A549 (cell line): ENCODE results near the gene SPHK1. TPM values are rescaled to one million over a fixed set of nuclear protein-coding genes. Genes with fewer than 3 reads are reported as not detected.

Experiments
- ATAC-seq, 2 experiments: fragments of 200-7000 bp in 1 of 2; fragments of >200 bp in 1 of 2; cut with Nextera tagmentation in 1 of 2; cut with Tn5 transposase in 1 of 2; 3 replicates each; pipeline versions ENCODE4 v1.8.0 to v1.9.1; 2018 to 2020; ENCODE audit warnings: mild to moderate bottlenecking in 1 of 2, moderate library complexity in 1 of 2
- CTCF ChIA-PET: fragments of 300-600 bp; sonication (Branson Sonifier 250); formaldehyde crosslinking; extraction: SDS; loops from one replicate; lab custom pipeline; 2021; ENCODE audit warnings: antibody characterized with exemption, inconsistent platforms; lab: Yijun Ruan, JAX
- POLR2A ChIA-PET: fragments of 350-600 bp; formaldehyde crosslinking; extraction: SDS; loops from one replicate; lab custom pipeline; 2021; ENCODE audit warnings: antibody characterized with exemption, inconsistent platforms; lab: Yijun Ruan, JAX
- DNase-seq, 2 experiments: peaks; one replicate each; pipeline versions ENCODE4 v3.0.0 to v3.0.0-alpha.2; 2011 to 2016; ENCODE audit warnings: low read depth in 1 of 2, low spot score in 1 of 2
- FAIRE-seq: peaks from 2 replicates; lab custom pipeline; 2011; peaks lifted over from hg19 to GRCh38; lab: Jason Lieb, UNC
- H3K27ac ChIP-seq, 2 experiments: fragments of >200 bp; sonication (Bioruptor Twin); formaldehyde crosslinking; 3 replicates each; pipeline ENCODE4 v1.5.1; 2016 to 2017
- H3K4me1 ChIP-seq: fragments of >200 bp; sonication (Bioruptor Twin); formaldehyde crosslinking; 3 replicates; pipeline ENCODE4 v1.6.1; 2016
- H3K4me2 ChIP-seq: fragments of >200 bp; sonication (Bioruptor Twin); formaldehyde crosslinking; 3 replicates; pipeline ENCODE4 v1.6.1; 2016
- H3K4me3 ChIP-seq: fragments of >200 bp; sonication (Bioruptor Twin); formaldehyde crosslinking; 3 replicates; pipeline ENCODE4 v1.5.1; 2016
- H3K9me3 ChIP-seq: fragments of >200 bp; sonication (Bioruptor Twin); formaldehyde crosslinking; 3 replicates; pipeline ENCODE4 v1.6.1; 2016
- ATOH8 ChIP-seq: fragments of 250-450 bp; sonication (Bioruptor Pico); IDR thresholded peaks from 2 replicates; pipeline ENCODE4 v1.5.0; 2020; ENCODE audit warnings: low read depth, mild to moderate bottlenecking, moderate library complexity
- BHLHE40 ChIP-seq: IDR thresholded peaks from 2 replicates; pipeline ENCODE4 v1.6.1; 2012; ENCODE audit warnings: low read depth, low read length, inconsistent platforms
- CBX8 ChIP-seq: fragments of 200-600 bp; sonication (generic); IDR thresholded peaks from 2 replicates; pipeline ENCODE4 v1.6.1; 2016
- E2F6 ChIP-seq: IDR thresholded peaks from 2 replicates; pipeline ENCODE4 v1.6.1; 2012; ENCODE audit warnings: low read depth, borderline replicate concordance
- EHF ChIP-seq: fragments of 250-450 bp; sonication (Bioruptor Pico); IDR thresholded peaks from 2 replicates; pipeline ENCODE4 v1.5.0; 2020; ENCODE audit warnings: mild to moderate bottlenecking
- FOSL2 ChIP-seq, 2 experiments: fragments of 450-650 bp in 1 of 2; fragments of >200 bp in 1 of 2; sonication (Bioruptor Twin) in 1 of 2; formaldehyde crosslinking; IDR thresholded peaks; 2 replicates each; pipeline versions ENCODE4 v1.5.0 to v1.6.1; 2016 to 2020; ENCODE audit warnings: mild to moderate bottlenecking in 1 of 2, moderate library complexity in 1 of 2
- HDAC2 ChIP-seq: fragments of 200-600 bp; sonication (generic); IDR thresholded peaks from 2 replicates; pipeline ENCODE4 v1.6.1; 2016
- HMGXB4 ChIP-seq: fragments of 250-450 bp; sonication (Bioruptor Pico); IDR thresholded peaks from 2 replicates; pipeline ENCODE4 v1.5.0; 2021; ENCODE audit warnings: mild to moderate bottlenecking, moderate library complexity, borderline replicate concordance
- HOXB5 ChIP-seq: fragments of 250-450 bp; sonication (Bioruptor Pico); IDR thresholded peaks from 2 replicates; pipeline ENCODE4 v1.5.0; 2020; ENCODE audit warnings: mild to moderate bottlenecking, moderate library complexity
- KDM1A ChIP-seq: fragments of 200-600 bp; sonication (generic); IDR thresholded peaks from 2 replicates; pipeline ENCODE4 v1.6.1; 2016; ENCODE audit warnings: low read depth, mild to moderate bottlenecking
- MAFK ChIP-seq: fragments of 450-650 bp; IDR thresholded peaks from 2 replicates; pipeline ENCODE4 v1.6.1; 2014; ENCODE audit not compliant: partially characterized antibody
- MAX ChIP-seq: IDR thresholded peaks from 2 replicates; pipeline ENCODE4 v1.6.1; 2012
- PHF8 ChIP-seq: fragments of 200-600 bp; sonication (generic); IDR thresholded peaks from 2 replicates; pipeline ENCODE4 v1.6.1; 2016; ENCODE audit warnings: low read depth, mild to moderate bottlenecking, antibody characterized with exemption, moderate library complexity, borderline replicate concordance
- RARB ChIP-seq: fragments of 250-450 bp; sonication (Bioruptor Pico); IDR thresholded peaks from 2 replicates; pipeline ENCODE4 v1.8.0; 2021; ENCODE audit warnings: mild to moderate bottlenecking, moderate library complexity
- RNF2 ChIP-seq: fragments of 200-600 bp; sonication (generic); IDR thresholded peaks from 2 replicates; pipeline ENCODE4 v1.6.1; 2016; ENCODE audit warnings: low read depth, mild to moderate bottlenecking, antibody characterized with exemption, moderate library complexity, borderline replicate concordance
- TFCP2L1 ChIP-seq: fragments of 250-450 bp; sonication (Bioruptor Pico); IDR thresholded peaks from 2 replicates; pipeline ENCODE4 v1.5.0; 2021; ENCODE audit warnings: mild to moderate bottlenecking
- whole genome bisulfite sequencing: methylation state at CpG from one replicate; pipeline ENCODE4 v1.1.6; 2017; ENCODE audit errors: missing lambda C conversion rate; 5-methylcytosine and 5-hydroxymethylcytosine counted together
- polyA plus RNA-seq, 4 experiments: library from polyadenylated mRNA; depleted of rRNA in 3 of 4; stranded (reverse); fragments of >200 nt; fragmentation: RNase III in 1 of 4; extraction: RNeasy Plus Mini Kit Qiagen cat#74134 plus additional on column Dnase treatment in 1 of 4; gene quantifications; 2 replicates in 3 of 4; 3 replicates in 1 of 4; pipeline ENCODE4 v1.2.3, GENCODE V29; 2011 to 2017

The SPHK1 gene
- polyA plus RNA-seq, 2 of the 4 experiments (the other 2 are of a cell fraction), result 4.6 to 14.9 TPM

GRCh38 chr17:76382803-76383545 is 1.4 kb upstream of the SPHK1 start (continued):
- peak; percentile 42; the same call in 1 of the 2 replicates for TF ChIP-seq FOSL2 (IDR thresholded peaks at IDR 0.05)
- TF ChIP-seq FOSL2 (CRISPR knock-in tag; IDR thresholded peaks at IDR 0.05), result peak; percentile 83
- no peak for TF ChIP-seq CBX8
- TF ChIP-seq KDM1A, result no peak
- TF ChIP-seq RARB (CRISPR knock-in tag), result no peak
- peak; percentile 15; the same call in 1 of the 2 replicates for TF ChIP-seq HDAC2
- no peak for TF ChIP-seq EHF (CRISPR knock-in tag)

GRCh38 chr17:76383546-76384221 is 725 bp upstream of the SPHK1 start:
- peak; percentile 91 for TF ChIP-seq RNF2
- no peak for TF ChIP-seq TFCP2L1
- TF ChIP-seq PHF8, result 0 out of 2 replicates have a peak, but pooled peaks have one; percentile 13
- TF ChIP-seq HOXB5 (CRISPR knock-in tag), result no peak
- no peak for TF ChIP-seq HMGXB4 (CRISPR knock-in tag)
- peak; percentile 39 for TF ChIP-seq MAX
- TF ChIP-seq HDAC2, result peak; percentile 87
- TF ChIP-seq ATOH8, result 0 out of 2 replicates have a peak, but pooled peaks have one; percentile 8
- no peak for TF ChIP-seq MAFK
- 0 out of 2 replicates have a peak, but pooled peaks have one; percentile 9 for TF ChIP-seq BHLHE40
- peak; percentile 60 for TF ChIP-seq E2F6
- ChIA-PET CTCF (interaction anchor here (0.6 to 43.2 kb wide), 11 partner anchors 9 to 383 kb away, joined by 3 to 1094 read pairs (median 17); partner anchors contain the start of genes CDK3, PRPSAP1 and QRICH2), POLR2A (interaction anchor here (2.7 kb wide), 1 partner anchor 31 kb away, joined by 24 read pairs; the partner anchor contains the start of gene PRPSAP1)
- FAIRE-seq (no peak), ATAC-seq (peak; percentile 26 to 46; a peak in 4 of 6 replicates), DNase-seq (peak; percentile 66 to 88)
- Histone ChIP-seq H3K4me1 (peaks cover 20% of the 10 kb centered on the region), H3K4me3 (peak overlapping the region; percentile 62), H3K4me2 (peak overlapping the region; percentile 91), H3K9me3 (no peaks in the 10 kb centered on the region), H3K27ac (peak overlapping the region; percentile 71 to 88)
- WGBS, result under 1% methylated on average over 41 of the region's 65 CpGs
